HEK293 (cell line): ENCODE results near the gene SRRM2.

Source experiments
- CTCF ChIA-PET: fragments of 350-600 bp; formaldehyde crosslinking; extraction: SDS; loops from one replicate; lab custom pipeline; 2021; ENCODE audit warnings: antibody characterized with exemption; lab: Yijun Ruan, JAX
- POLR2A ChIA-PET: fragments of 300-600 bp; formaldehyde crosslinking; extraction: SDS; loops from one replicate; lab custom pipeline; 2020; ENCODE audit warnings: antibody characterized with exemption, inconsistent platforms; lab: Yijun Ruan, JAX
- H3K27ac ChIP-seq: fragments of 200-500 bp; sonication (Bioruptor generic); 2 replicates; pipeline ENCODE4 v1.5.1; 2014; ENCODE audit warnings: low read depth, low read length, control low read depth, inconsistent platforms; ENCODE audit errors: extremely low read depth
- H3K36me3 ChIP-seq, 2 experiments: fragments of 200-500 bp in 1 of 2; sonication (Bioruptor generic) in 1 of 2; 1 replicate in 1 of 2; 2 replicates in 1 of 2; pipeline ENCODE4 v1.5.1; 2014 to 2017; ENCODE audit warnings: inconsistent platforms in 2 of 2, low read length in 2 of 2; ENCODE audit not compliant: control insufficient read depth in 2 of 2, insufficient read depth in 1 of 2
- H3K4me1 ChIP-seq: fragments of 200-500 bp; sonication (Bioruptor generic); 2 replicates; pipeline ENCODE4 v1.5.1; 2014; ENCODE audit warnings: mild to moderate bottlenecking, low read length, inconsistent platforms; ENCODE audit not compliant: control insufficient read depth, insufficient read depth
- H3K4me3 ChIP-seq: 2 replicates; pipeline ENCODE4 v1.5.1; 2011; ENCODE audit warnings: low read depth, mild to moderate bottlenecking, control low read depth, low read length, moderate library complexity
- H3K9me3 ChIP-seq: fragments of 200-500 bp; sonication (Bioruptor generic); 2 replicates; pipeline ENCODE4 v1.5.1; 2014; ENCODE audit warnings: low read depth, low read length, inconsistent platforms; ENCODE audit not compliant: control insufficient read depth, insufficient read depth
- CTCF ChIP-seq: fragments of 450-650 bp; formaldehyde crosslinking; IDR thresholded peaks from 2 replicates; pipeline ENCODE4 v1.5.1; 2016; ENCODE audit warnings: missing biosample characterization, missing genetic modification characterization
- MZF1 ChIP-seq: fragments of 450-650 bp; formaldehyde crosslinking; IDR thresholded peaks from 2 replicates; pipeline ENCODE4 v1.5.1; 2017; ENCODE audit warnings: missing biosample characterization, missing genetic modification characterization, borderline replicate concordance
- TCF7L2 ChIP-seq: IDR thresholded peaks from 2 replicates; pipeline ENCODE4 v1.6.1; 2011; ENCODE audit warnings: low read depth, mild to moderate bottlenecking, inconsistent platforms, low read length, moderate library complexity, borderline replicate concordance
- ZFP37 ChIP-seq: fragments of 450-650 bp; formaldehyde crosslinking; IDR thresholded peaks from 2 replicates; pipeline ENCODE4 v1.5.1; 2016; ENCODE audit warnings: missing biosample characterization, missing genetic modification characterization
- ZIC2 ChIP-seq: fragments of 450-650 bp; formaldehyde crosslinking; IDR thresholded peaks from 2 replicates; pipeline ENCODE4 v1.5.1; 2016; ENCODE audit warnings: missing biosample characterization, missing genetic modification characterization
- ZNF133 ChIP-seq: fragments of 450-650 bp; formaldehyde crosslinking; IDR thresholded peaks from 2 replicates; pipeline ENCODE4 v1.5.1; 2016; ENCODE audit warnings: missing biosample characterization, missing genetic modification characterization
- ZNF146 ChIP-seq: fragments of 450-650 bp; formaldehyde crosslinking; IDR thresholded peaks from 2 replicates; pipeline ENCODE4 v1.5.1; 2016; ENCODE audit warnings: missing biosample characterization, missing genetic modification characterization
- ZNF266 ChIP-seq: fragments of 450-650 bp; formaldehyde crosslinking; IDR thresholded peaks from 2 replicates; pipeline ENCODE4 v1.5.1; 2016; ENCODE audit warnings: missing biosample characterization, missing genetic modification characterization, low read depth
- ZNF391 ChIP-seq: fragments of 450-650 bp; formaldehyde crosslinking; IDR thresholded peaks from 2 replicates; pipeline ENCODE4 v1.5.1; 2016; ENCODE audit warnings: low read depth, missing biosample characterization, missing genetic modification characterization, borderline replicate concordance
- ZNF518A ChIP-seq: fragments of 450-650 bp; formaldehyde crosslinking; conservative IDR thresholded peaks from 2 replicates; pipeline ENCODE4 v1.5.1; 2016; ENCODE audit warnings: low read depth, missing biosample characterization, missing genetic modification characterization
- ZNF544 ChIP-seq: fragments of 450-650 bp; formaldehyde crosslinking; IDR thresholded peaks from 2 replicates; pipeline ENCODE4 v1.5.0; 2017; ENCODE audit warnings: missing biosample characterization, missing genetic modification characterization
- ZNF677 ChIP-seq: fragments of 450-650 bp; IDR thresholded peaks from 2 replicates; pipeline ENCODE4 v1.5.0; 2018; ENCODE audit warnings: missing biosample characterization, mild to moderate bottlenecking, missing genetic modification characterization, moderate library complexity
- ZNF792 ChIP-seq: fragments of 450-650 bp; formaldehyde crosslinking; IDR thresholded peaks from 2 replicates; pipeline ENCODE4 v1.5.1; 2016; ENCODE audit warnings: missing biosample characterization, missing genetic modification characterization
- ZSCAN30 ChIP-seq: fragments of 450-650 bp; IDR thresholded peaks from 2 replicates; pipeline ENCODE4 v1.5.1; 2018; ENCODE audit warnings: missing biosample characterization, mild to moderate bottlenecking, missing genetic modification characterization, moderate library complexity
- ZSCAN4 ChIP-seq: fragments of 450-650 bp; formaldehyde crosslinking; IDR thresholded peaks from 2 replicates; pipeline ENCODE4 v1.5.1; 2017; ENCODE audit warnings: missing biosample characterization, missing genetic modification characterization

SRRM2 gene

GRCh38 chr16:2779151-2779920 is 26.9 kb downstream of the SRRM2 start:
- no peaks in the 10 kb centered on the region for H3K9me3 ChIP-seq
- H3K27ac ChIP-seq: no peak overlapping the region
- H3K36me3 ChIP-seq: peaks cover 0 to 18% of the 10 kb centered on the region in 2 experiments; a peak in 1 of 3 replicates
- TF ChIP-seq ZNF391 (tag by site-specific recombination) (no peak), CTCF (tag by site-specific recombination) (0 out of 2 replicates have a peak, but pooled peaks have one; percentile 23), TCF7L2 (no peak), ZFP37 (no peak), ZNF518A (no peak), ZNF133 (tag by site-specific recombination) (no peak), ZNF792 (tag by site-specific recombination) (no peak), ZNF544 (tag by site-specific recombination) (no peak), ZNF146 (tag by site-specific recombination) (no peak), ZSCAN4 (tag by site-specific recombination) (no peak), ZIC2 (tag by site-specific recombination) (0 out of 2 replicates have a peak, but pooled peaks have one; percentile 12), MZF1 (no peak), ZSCAN30 (tag by site-specific recombination) (no peak), ZNF677 (no peak), ZNF266 (tag by site-specific recombination) (no peak)
- CTCF ChIA-PET: interaction anchor here (0.5 to 2.3 kb wide), 4 partner anchors 25 to 679 kb away, joined by 3 to 11 read pairs (median 4); no protein-coding TSS in a partner anchor
- H3K4me1 ChIP-seq: peaks cover 2% of the 10 kb centered on the region; the same call in 1 of the 2 replicates
- no peak overlapping the region for H3K4me3 ChIP-seq
- POLR2A ChIA-PET: interaction anchor here (1.0 to 4.2 kb wide), 6 partner anchors 26 to 184 kb away, joined by 3 to 22 read pairs (median 4); partner anchors contain the start of genes FLYWCH1, KREMEN2 and SRRM2
